Fibroblast of upper back skin (primary cell): ENCODE measurements around the gene TSTD1.
"Not testable (repeated sequence)": the region's sequence is repeated elsewhere in the genome, so short reads cannot be mapped to it uniquely, and the experiment has no call there.

Experiments used
- DNase-seq: peaks from one replicate; pipeline ENCODE4 v3.0.0-alpha.2; 2013

TSTD1 gene

GRCh38 chr1:161068306-161069234, 29.8 kb upstream of the TSTD1 start:
- DNase-seq: no peak

DNA sequence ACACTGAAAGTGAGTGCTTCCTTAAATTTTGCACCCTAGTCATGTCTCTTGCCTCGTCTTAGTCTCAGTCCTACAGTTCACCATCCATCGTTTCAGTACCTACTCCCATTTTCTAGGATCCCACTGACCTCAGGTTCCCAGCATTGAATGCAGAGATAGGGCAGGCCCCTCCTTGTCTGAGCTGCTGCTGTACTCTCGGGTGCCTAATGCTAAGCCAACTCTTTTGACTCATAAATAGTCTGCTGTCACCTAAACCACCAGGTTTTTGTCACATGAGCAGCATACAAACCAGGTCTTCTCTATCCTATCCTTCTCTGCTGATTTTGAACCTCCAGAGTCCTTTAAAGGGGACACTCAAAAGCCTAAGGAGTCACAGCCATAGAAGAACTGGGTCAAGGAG, 27.9 kb upstream of the TSTD1 start:
- DNase-seq: no peak

GRCh38 chr1:161065681-161066080, 26.9 kb upstream of the TSTD1 start:
- not testable (repeated sequence) for DNase-seq

DNA sequence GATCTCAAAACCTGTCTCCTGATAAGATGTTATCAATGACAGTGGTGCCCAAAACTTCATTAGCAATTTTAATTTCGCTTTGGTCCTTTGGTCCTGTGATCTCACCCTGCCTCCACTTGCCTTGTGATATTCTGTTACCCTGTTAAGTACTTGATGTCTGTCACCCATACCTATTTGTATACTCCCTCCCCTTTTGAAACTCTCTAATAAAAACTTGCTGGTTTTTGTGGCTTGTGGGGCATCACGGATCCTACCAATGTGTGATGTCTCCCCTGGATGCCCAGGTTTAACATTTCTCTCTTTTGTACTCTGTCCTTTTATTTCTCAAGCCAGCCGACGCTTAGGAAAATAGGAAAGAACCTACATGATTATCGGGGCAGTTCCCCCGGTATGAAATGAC, 25.2 kb upstream of the TSTD1 start:
- DNase-seq: not testable (repeated sequence)

GRCh38 chr1:161061419-161061818, 22.7 kb upstream of the TSTD1 start:
- DNase-seq: no peak

GRCh38 chr1:161059293-161059692, 20.5 kb upstream of the TSTD1 start:
- no peak for DNase-seq

- no peak for DNase-seq
Measured at GRCh38 chr1:161054805-161055204, 16.0 kb upstream of the TSTD1 start.

GRCh38 chr1:161054232-161054631, 15.5 kb upstream of the TSTD1 start:
- no peak for DNase-seq

DNA sequence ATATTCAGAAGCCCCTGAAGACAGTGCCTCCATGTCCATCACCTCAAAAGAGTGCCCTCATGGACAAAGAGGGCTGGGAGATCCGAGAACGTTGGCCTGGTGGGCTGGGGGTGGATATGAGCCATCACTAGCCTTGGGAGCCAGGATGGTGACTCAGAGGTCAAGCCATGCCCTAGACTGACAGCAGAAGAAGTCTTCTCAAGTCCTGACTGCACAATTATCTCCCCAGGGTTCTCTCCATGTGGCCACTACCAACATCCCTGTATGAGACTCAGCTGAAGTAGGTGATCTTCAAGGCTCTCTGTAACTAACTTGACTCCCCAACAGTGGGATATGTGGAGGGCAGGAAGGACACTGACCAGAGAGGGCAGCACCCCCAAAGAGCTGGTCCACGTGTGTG, 14.1 kb upstream of the TSTD1 start:
- DNase-seq: no peak

DNA sequence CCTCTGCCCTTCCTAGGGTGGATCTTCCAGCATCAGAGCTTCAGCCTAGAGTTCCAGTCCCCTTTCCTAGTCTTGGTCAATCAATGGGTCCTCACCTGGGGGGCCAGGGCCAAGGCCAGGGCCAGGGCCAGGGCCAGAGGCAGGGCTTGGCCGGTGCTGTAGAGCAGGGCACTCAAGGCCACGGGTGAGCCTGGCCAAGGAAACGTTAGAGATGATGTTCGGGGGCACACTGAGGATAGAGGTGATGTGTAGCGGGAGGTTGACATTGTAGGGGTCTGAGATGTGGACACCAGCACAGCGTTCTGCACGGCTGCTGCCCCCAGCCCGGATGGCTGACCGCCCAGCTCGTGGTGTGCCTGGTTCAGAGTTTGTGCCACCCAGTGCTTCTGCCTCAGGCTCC, 12.5 kb upstream of the TSTD1 start:
- no peak for DNase-seq

DNA sequence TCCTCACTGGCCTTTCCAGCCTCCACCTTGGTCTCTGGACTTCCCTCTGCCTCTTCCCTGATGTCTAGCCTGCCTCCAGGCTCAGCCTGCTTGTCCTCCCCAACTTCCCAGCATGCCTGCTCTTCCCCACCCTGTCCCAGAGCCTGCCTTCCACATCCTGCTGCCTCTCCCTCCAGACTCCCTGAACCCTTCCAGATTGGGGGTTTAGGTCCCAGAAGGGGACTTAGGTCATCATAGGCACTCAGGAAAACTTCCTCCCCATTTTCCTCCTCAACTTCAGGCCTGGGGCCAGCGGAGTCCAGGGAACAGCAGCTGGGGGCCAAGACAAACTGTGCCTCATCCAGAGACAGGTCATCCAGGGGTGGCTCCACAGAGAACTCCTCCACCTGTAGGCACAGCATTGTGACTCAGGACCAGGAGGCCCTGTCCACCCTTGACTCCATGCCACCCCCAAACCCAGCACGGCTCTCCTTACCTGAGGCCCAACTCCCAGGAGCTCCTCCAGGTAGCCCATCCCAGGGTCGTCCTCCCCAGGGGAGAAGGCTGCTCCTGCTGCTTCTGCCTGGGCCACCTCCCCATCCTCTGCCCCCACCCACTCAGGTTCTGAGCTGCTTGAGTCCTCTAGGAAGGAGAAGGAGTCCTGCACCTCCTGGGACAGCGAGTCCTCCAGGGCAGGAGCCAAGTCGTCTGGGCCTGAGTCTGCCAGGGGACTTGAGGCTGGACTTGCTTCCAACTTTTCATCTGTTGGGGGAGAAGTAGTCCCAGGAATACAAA, 10.4 kb upstream of the TSTD1 start:
- no peak for DNase-seq

GRCh38 chr1:161047436-161048420, 9.0 kb upstream of the TSTD1 start:
- no peak for DNase-seq

- DNase-seq: no peak
Measured at GRCh38 chr1:161046605-161047228, 8.0 kb upstream of the TSTD1 start.

DNA sequence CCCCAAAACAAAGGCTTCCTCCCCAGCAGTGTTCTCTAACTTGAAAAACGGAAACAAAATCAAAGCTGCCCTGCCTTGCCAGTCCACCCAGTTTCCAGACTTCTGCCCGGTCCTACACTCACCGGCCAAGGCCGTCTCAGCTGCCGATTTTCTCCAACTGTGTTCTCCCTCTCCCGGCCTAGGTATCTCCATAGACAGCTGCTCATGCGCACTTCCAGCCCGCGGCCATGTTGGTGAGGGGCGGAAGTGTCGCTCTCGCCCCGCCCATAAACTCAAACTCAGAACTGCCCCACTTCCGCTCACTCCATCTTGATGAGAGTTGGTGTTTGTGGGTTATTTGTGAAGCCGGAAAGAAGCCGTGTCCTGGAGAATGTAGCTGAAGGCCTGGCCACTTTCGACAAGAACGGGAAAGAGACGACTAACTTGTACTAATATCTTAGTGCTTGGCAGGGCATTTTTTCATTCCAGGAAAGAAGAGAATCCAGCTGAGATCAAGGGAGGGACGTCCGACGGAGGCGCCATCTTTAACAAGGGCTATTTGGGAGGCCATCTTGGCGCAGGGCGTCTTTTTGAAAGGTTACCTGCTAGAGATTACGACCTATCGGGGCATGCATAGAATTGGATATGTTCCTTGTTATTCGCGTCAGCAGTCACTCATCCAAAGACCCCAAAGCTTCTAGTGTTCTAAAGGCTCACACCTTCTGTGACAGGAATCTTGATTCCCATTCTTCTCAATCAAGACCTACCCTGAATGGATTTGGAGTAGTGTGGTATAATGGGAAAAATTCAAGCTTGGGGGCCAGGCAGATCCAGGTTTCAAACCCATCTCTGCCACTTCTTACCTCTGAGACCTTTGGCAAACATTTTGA, 7.2 kb upstream of the TSTD1 start, which contains the start of gene USF1:
TSS of gene USF1 (minus strand) at position 242 of the 869 bp plus-strand sequence. CDS start 2,702 bp downstream, outside the sequence.
- peak; percentile 95 for DNase-seq

DNA sequence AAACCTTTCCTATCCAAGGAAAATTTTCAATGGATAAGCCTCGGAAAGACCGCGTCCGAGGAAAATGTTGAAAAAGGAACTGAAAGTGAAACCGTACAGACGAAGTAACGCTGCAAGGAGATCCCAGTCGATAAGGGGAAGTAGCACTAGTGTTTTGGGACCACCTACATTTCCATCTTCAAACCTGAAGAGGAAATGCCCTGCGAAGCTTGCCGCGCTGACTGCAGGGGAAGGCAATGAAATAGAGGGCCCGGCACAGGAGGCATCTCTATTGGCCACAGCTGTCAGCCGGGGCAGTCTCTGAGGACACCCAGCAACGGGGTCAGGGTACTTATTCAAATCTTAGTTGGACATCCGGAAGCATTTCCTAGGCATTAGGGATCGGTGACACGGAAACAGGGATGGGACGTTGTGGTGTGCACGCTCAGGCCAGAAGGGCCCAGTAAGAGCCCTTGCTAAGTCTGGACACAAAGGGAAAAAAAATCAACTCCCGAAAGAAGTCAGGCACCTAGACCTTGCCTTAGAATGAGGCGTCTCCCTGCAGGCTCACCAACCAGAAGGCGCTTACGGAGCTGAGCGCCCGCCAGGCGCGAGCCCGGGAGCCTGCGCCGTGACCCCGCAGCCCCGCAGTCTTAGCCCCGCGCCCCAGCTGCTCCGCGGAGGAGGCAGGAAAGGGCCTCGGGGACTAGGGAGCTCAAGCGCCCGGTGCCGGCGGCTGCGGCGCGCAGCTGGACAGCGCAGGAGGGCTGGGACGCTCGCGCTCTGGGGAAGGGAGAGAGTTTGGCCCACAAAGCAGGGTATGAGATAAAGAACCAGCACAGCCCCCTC, 6.4 kb upstream of the TSTD1 start:
- DNase-seq: peak; percentile 46

DNA sequence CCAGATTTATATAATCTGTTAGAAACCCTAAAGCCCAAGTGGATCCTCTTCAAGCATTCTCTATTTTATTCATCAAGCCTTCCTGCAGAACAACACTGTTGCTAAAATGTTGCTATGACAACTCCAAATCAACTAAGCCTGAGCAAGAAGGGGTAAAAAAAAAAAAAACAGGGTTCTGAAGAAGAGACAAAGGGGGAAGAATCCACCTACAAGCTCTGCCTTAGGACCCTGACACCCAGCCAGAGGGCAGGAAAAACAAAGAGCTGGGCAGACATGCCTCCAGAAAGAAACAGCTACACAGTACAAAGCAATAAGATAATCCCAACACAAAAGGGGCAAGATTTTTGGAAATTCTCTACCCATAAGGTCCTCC, 5.8 kb upstream of the TSTD1 start:
- DNase-seq: no peak

GRCh38 chr1:161039546-161039945, 782 bp upstream of the TSTD1 start:
- no peak for DNase-seq

GRCh38 chr1:161039154-161039545, 386 bp upstream of the TSTD1 start:
- no peak for DNase-seq

DNA sequence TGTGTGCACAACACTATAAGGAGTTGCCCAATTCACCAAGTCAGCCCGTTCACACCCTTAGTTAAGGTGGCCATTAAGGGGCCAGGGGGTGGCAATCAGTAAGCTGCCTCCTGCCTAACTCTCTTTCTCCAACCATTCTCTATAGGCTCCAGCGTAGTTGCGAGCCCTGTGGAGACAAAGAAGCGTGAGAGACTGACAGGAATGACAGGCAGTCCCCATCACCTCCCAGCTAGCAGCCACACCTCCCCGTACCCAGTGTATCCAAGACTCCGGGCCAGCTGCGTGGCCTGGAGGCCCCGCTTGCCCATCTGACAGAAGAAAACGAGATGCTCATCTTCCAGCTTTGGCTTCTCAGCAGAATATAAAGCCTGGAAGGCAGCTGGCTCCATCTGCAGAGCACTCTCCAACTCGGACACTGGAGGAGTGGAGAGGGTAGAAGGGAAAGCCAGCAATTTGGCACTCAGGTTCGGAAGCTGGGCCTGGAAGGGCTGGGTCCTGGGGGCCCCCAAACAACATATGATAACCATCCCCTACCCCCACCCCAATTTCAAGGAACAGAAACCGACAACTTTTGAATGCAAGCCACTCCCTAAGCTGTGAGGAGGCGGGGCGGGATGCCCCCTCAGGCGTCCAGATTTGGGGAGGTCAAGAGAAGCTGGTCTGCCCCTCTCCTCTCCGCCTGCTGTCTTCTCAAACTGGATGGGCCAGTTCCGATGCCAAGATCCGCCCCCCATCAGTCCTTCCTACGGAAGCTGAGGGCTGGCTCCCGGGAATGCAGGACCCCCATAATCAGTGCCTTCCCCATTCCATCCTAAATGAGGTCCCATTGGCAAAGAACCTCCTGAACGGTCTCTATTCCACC, 872 bp downstream of the TSTD1 start:
- no peak for DNase-seq
